Neutrophil (primary cell): ENCODE results near the gene MEGF11.

Source experiments
- H3K27ac ChIP-seq: fragments of 200-600 bp; sonication (generic); 2 replicates; pipeline ENCODE4 v1.5.1; 2016; ENCODE audit warnings: mild to moderate bottlenecking, moderate library complexity
- H3K27me3 ChIP-seq: fragments of 200-600 bp; sonication (generic); 2 replicates; pipeline ENCODE4 v1.6.0; 2016; ENCODE audit warnings: mild to moderate bottlenecking
- H3K36me3 ChIP-seq: fragments of 200-600 bp; sonication (generic); 2 replicates; pipeline ENCODE4 v1.5.1; 2017
- H3K4me1 ChIP-seq, 2 experiments: fragments of 200-600 bp in 1 of 2; sonication (generic) in 1 of 2; 1 replicate in 1 of 2; 2 replicates in 1 of 2; pipeline versions ENCODE4 v1.5.1 to v1.6.1; 2013 to 2016; ENCODE audit warnings: low read depth in 1 of 2, low read length in 1 of 2, mild to moderate bottlenecking in 1 of 2, moderate library complexity in 1 of 2; ENCODE audit not compliant: control insufficient read depth in 1 of 2, insufficient read depth in 1 of 2
- H3K4me3 ChIP-seq, 2 experiments: fragments of 200-600 bp in 1 of 2; sonication (generic) in 1 of 2; 1 replicate in 1 of 2; 2 replicates in 1 of 2; pipeline ENCODE4 v1.5.1; 2013 to 2016; ENCODE audit warnings: low read depth in 1 of 2, low read length in 1 of 2, mild to moderate bottlenecking in 1 of 2, moderate library complexity in 1 of 2
- H3K9me3 ChIP-seq: fragments of 200-600 bp; sonication (generic); 2 replicates; pipeline ENCODE4 v1.5.1; 2016
- TF ChIP-seq, protein P1 (sequence below): fragments of 200-600 bp; sonication (generic); IDR thresholded peaks from 2 replicates; pipeline ENCODE4 v1.5.1; 2016; ENCODE audit warnings: antibody characterized with exemption

The MEGF11 gene

DNA sequence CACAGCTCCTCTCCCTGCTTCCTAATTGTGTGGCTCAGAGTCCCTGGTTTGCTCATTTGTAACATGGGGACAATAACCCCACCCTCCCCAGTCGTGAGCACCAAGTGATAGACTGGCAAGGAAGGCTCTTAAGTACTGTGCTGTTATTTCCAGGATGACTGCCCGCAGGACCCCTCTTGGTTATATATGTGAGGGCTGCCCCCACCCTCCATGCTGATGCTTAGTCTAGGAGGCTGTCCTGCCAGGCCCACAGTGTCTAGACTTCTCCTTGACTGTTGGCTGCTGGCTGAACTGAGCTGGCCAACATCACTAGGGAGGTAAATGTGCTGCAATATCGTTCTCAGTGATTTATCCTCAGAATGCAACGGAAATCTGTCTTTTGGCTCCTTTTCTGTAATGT, 339.2 kb downstream of the MEGF11 start:
- TF ChIP-seq, protein P1, sequence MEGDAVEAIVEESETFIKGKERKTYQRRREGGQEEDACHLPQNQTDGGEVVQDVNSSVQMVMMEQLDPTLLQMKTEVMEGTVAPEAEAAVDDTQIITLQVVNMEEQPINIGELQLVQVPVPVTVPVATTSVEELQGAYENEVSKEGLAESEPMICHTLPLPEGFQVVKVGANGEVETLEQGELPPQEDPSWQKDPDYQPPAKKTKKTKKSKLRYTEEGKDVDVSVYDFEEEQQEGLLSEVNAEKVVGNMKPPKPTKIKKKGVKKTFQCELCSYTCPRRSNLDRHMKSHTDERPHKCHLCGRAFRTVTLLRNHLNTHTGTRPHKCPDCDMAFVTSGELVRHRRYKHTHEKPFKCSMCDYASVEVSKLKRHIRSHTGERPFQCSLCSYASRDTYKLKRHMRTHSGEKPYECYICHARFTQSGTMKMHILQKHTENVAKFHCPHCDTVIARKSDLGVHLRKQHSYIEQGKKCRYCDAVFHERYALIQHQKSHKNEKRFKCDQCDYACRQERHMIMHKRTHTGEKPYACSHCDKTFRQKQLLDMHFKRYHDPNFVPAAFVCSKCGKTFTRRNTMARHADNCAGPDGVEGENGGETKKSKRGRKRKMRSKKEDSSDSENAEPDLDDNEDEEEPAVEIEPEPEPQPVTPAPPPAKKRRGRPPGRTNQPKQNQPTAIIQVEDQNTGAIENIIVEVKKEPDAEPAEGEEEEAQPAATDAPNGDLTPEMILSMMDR, result no peak
- Histone ChIP-seq H3K9me3 (no peaks in the 10 kb centered on the region), H3K27ac (no peak overlapping the region), H3K4me3 (no peak overlapping the region), H3K36me3 (peaks cover 36% of the 10 kb centered on the region), H3K4me1 (no peaks in the 10 kb centered on the region), H3K27me3 (no peaks in the 10 kb centered on the region)

DNA sequence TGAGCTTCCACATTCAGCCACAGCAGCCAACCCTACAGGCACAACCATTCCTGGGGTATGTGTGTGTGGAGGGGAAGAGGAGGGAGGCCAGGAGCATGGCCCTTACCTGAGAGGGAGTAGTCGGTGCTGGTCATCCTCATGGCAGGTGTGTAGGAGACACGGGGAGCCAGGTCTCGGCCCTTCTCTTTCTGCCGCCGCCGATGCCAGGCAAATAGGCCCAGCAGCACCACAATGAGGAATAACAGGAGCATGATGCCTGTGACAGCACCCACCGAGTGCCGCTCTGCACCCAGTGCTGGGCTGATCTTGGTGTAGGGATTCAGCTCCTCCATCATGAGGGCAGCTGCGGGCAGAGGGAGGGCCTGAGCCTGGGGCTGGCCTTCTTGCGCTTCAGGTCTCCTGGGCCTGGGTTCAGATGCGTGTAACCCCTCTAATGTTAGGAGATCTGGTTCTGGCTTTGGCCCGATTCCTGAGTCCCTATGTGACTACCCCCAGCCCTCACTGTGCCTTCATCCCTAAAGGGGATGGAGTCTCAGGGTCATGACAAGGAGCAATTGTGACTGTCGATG, 339.8 kb downstream of the MEGF11 start:
- Histone ChIP-seq H3K27ac (no peak overlapping the region), H3K27me3 (no peaks in the 10 kb centered on the region), H3K4me1 (no peaks in the 10 kb centered on the region), H3K4me3 (no peak overlapping the region), H3K9me3 (no peaks in the 10 kb centered on the region), H3K36me3 (peaks cover 43% of the 10 kb centered on the region)
- TF ChIP-seq, protein P1, result no peak

- Histone ChIP-seq H3K9me3 (no peaks in the 10 kb centered on the region), H3K27ac (no peak overlapping the region), H3K27me3 (no peaks in the 10 kb centered on the region), H3K4me3 (no peak overlapping the region), H3K4me1 (no peaks in the 10 kb centered on the region), H3K36me3 (peaks cover 58% of the 10 kb centered on the region)
- TF ChIP-seq, protein P1, result no peak
Observed at GRCh38 chr15:65912235-65912634, 341.3 kb downstream of the MEGF11 start.

DNA sequence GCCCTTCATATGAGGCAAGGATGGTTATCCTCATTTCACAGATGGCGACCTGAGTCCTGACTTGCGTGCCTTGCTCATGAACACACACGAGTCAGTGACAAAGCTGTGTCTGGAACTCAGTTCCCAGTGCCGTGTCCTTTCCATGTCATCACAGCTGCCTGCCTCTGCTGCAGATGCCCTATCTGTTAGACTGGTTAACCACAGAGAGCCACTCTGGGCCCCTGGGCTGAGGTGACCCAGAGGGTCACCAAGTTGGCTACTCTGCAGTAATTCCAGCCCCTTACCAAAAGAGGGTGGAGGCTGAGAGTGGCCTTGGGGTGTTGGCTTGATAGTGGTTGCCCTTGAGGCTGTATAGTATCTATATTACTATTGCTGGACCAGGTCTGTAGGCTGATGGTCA, 343.2 kb downstream of the MEGF11 start:
- H3K4me3 ChIP-seq, result no peak overlapping the region
- H3K27me3 ChIP-seq, result no peaks in the 10 kb centered on the region
- TF ChIP-seq, protein P1, result no peak
- H3K27ac ChIP-seq, result no peak overlapping the region
- H3K4me1 ChIP-seq, result no peaks in the 10 kb centered on the region
- no peaks in the 10 kb centered on the region for H3K9me3 ChIP-seq
- peaks cover 69% of the 10 kb centered on the region for H3K36me3 ChIP-seq

GRCh38 chr15:65909831-65910230, 343.7 kb downstream of the MEGF11 start:
- Histone ChIP-seq H3K4me3 (no peak overlapping the region), H3K27ac (no peak overlapping the region), H3K9me3 (no peaks in the 10 kb centered on the region), H3K27me3 (no peaks in the 10 kb centered on the region), H3K4me1 (no peaks in the 10 kb centered on the region), H3K36me3 (peaks cover 74% of the 10 kb centered on the region)
- TF ChIP-seq, protein P1, result no peak

DNA sequence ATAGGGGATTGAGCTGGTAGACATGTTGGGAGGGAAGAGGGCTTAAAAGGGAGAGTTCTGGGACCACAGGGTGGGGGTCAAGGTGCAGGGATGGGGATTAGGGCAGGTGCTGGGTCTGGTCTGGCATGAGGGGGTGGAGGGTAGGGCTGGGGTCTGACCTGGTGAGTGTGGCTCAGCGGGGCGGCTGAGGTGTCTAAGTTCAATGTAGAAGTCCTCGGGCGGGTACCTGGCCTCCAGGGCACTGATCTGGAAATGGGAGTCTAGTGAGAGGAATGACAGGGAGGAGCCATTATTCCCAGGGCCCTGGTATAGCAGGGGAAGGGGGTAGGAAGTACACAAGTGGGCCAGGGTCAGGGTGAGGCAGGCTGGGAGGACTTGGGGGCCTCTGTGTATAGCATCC, 344.7 kb downstream of the MEGF11 start:
- Histone ChIP-seq H3K4me3 (no peak overlapping the region), H3K4me1 (no peaks in the 10 kb centered on the region), H3K27me3 (no peaks in the 10 kb centered on the region), H3K36me3 (peaks cover 78% of the 10 kb centered on the region), H3K27ac (no peak overlapping the region), H3K9me3 (no peaks in the 10 kb centered on the region)
- TF ChIP-seq, protein P1, result no peak
